SK-N-DZ (cell line): ENCODE data around the gene PARVB.

ENCODE experiments used
- DNase-seq: peaks from one replicate; pipeline ENCODE4 v3.0.0-alpha.2; 2015; ENCODE audit warnings: low spot score

The PARVB gene

GRCh38 chr22:44196731-44197131 lies 172.6 kb downstream of the PARVB start:
- no peak for DNase-seq

GRCh38 chr22:44197271-44197670 lies 173.2 kb downstream of the PARVB start:
- no peak for DNase-seq

GRCh38 chr22:44199164-44199563 lies 175.1 kb downstream of the PARVB start:
- DNase-seq = no peak

GRCh38 chr22:44199866-44200265 lies 175.8 kb downstream of the PARVB start:
- DNase-seq = no peak

GRCh38 chr22:44200451-44200850 lies 176.3 kb downstream of the PARVB start:
- no peak for DNase-seq

- no peak for DNase-seq
Observed at GRCh38 chr22:44200855-44201550, 176.9 kb downstream of the PARVB start.

GRCh38 chr22:44201665-44202064 lies 177.6 kb downstream of the PARVB start:
- DNase-seq = no peak

GRCh38 chr22:44202261-44202789 lies 178.2 kb downstream of the PARVB start:
- no peak for DNase-seq

- no peak for DNase-seq
Observed at GRCh38 chr22:44203203-44203602, 179.1 kb downstream of the PARVB start.

GRCh38 chr22:44204739-44205515 lies 180.8 kb downstream of the PARVB start:
- no peak for DNase-seq

GRCh38 chr22:44205516-44206329 lies 181.6 kb downstream of the PARVB start:
- no peak for DNase-seq

GRCh38 chr22:44206330-44206645 lies 182.2 kb downstream of the PARVB start:
- no peak for DNase-seq

GRCh38 chr22:44206696-44207095 lies 182.6 kb downstream of the PARVB start:
- DNase-seq = no peak

- DNase-seq = no peak
Observed at GRCh38 chr22:44207173-44207980, 183.3 kb downstream of the PARVB start.

GRCh38 chr22:44207981-44208317 lies 183.8 kb downstream of the PARVB start:
- no peak for DNase-seq

- no peak for DNase-seq
Observed at GRCh38 chr22:44209343-44209742, 185.2 kb downstream of the PARVB start.

GRCh38 chr22:44210722-44211121 lies 186.6 kb downstream of the PARVB start:
- no peak for DNase-seq

GRCh38 chr22:44211256-44211945 lies 187.3 kb downstream of the PARVB start:
- no peak for DNase-seq

GRCh38 chr22:44211946-44212930 lies 188.1 kb downstream of the PARVB start:
- no peak for DNase-seq

- DNase-seq = no peak
Observed at GRCh38 chr22:44212936-44213335, 188.8 kb downstream of the PARVB start.
